Liver (tissue), 9 donors: ENCODE measurements around the gene SLC9A8. TPM values are rescaled to one million over a fixed set of nuclear protein-coding genes. Genes with fewer than 3 reads are reported as not detected.

ENCODE experiments used
- DNase-seq: peaks from one replicate; pipeline ENCODE4 v3.0.0-alpha.2; 2017; ENCODE audit warnings: low spot score
- H3K27ac ChIP-seq, 2 donors: one replicate each; pipeline ENCODE4 v1.7.0; 2013; ENCODE audit warnings: inconsistent platforms in 2 of 2, low read length in 2 of 2, control low read depth in 1 of 2, low read depth in 1 of 2, mild to moderate bottlenecking in 1 of 2
- H3K27me3 ChIP-seq, 4 donors: one replicate each; pipeline versions ENCODE4 v1.6.1 to v1.7.0; 2013; ENCODE audit warnings: low read length in 3 of 4, inconsistent platforms in 1 of 4, mild to moderate bottlenecking in 1 of 4, moderate library complexity in 1 of 4; ENCODE audit not compliant: control insufficient read depth in 4 of 4, insufficient read depth in 4 of 4
- H3K36me3 ChIP-seq, 4 donors: one replicate each; pipeline versions ENCODE4 v1.6.1 to v1.7.0; 2013; ENCODE audit warnings: low read length in 3 of 4, mild to moderate bottlenecking in 3 of 4, low read depth in 1 of 4, moderate library complexity in 1 of 4; ENCODE audit not compliant: control insufficient read depth in 4 of 4, insufficient read depth in 3 of 4
- H3K4me1 ChIP-seq, 4 donors: one replicate each; pipeline versions ENCODE4 v1.6.1 to v1.7.0; 2013; ENCODE audit warnings: low read length in 3 of 4, mild to moderate bottlenecking in 3 of 4, moderate library complexity in 1 of 4; ENCODE audit not compliant: control insufficient read depth in 4 of 4, insufficient read depth in 4 of 4
- H3K4me3 ChIP-seq, 3 donors: one replicate each; pipeline versions ENCODE4 v1.6.1 to v1.7.0; 2013; ENCODE audit warnings: low read length in 3 of 3, control low read depth in 1 of 3, low read depth in 1 of 3, mild to moderate bottlenecking in 1 of 3
- H3K9ac ChIP-seq, 2 donors: one replicate each; pipeline ENCODE4 v1.7.0; 2013; ENCODE audit warnings: low read length in 2 of 2, mild to moderate bottlenecking in 2 of 2, moderate library complexity in 2 of 2, control low read depth in 1 of 2, low read depth in 1 of 2
- H3K9me3 ChIP-seq, 4 donors: one replicate each; pipeline versions ENCODE4 v1.6.1 to v1.7.0; 2013; ENCODE audit warnings: low read length in 3 of 4; ENCODE audit not compliant: control insufficient read depth in 4 of 4
- FOXA1 ChIP-seq: IDR thresholded peaks from 2 replicates; pipeline ENCODE4 v1.6.1; 2016; ENCODE audit warnings: antibody characterized with exemption
- FOXA2 ChIP-seq: IDR thresholded peaks from 2 replicates; pipeline ENCODE4 v1.6.1; 2016; ENCODE audit warnings: antibody characterized with exemption
- GABPA ChIP-seq, 2 donors: IDR thresholded peaks in 1 of 2; conservative IDR thresholded peaks in 1 of 2; 2 replicates each; pipeline ENCODE4 v1.6.1; 2016; ENCODE audit warnings: antibody characterized with exemption in 2 of 2, mild to moderate bottlenecking in 1 of 2, moderate library complexity in 1 of 2
- JUND ChIP-seq, 2 donors: IDR thresholded peaks; 2 replicates each; pipeline ENCODE4 v1.6.1; 2016; ENCODE audit warnings: antibody characterized with exemption in 2 of 2
- RAD21 ChIP-seq, 2 donors: IDR thresholded peaks; 2 replicates each; pipeline ENCODE4 v1.6.1; 2016; ENCODE audit warnings: antibody characterized with exemption in 2 of 2, mild to moderate bottlenecking in 2 of 2
- TAF1 ChIP-seq: conservative IDR thresholded peaks from 2 replicates; pipeline ENCODE4 v1.6.1; 2016; ENCODE audit warnings: antibody characterized with exemption, mild to moderate bottlenecking
- YY1 ChIP-seq: IDR thresholded peaks from 2 replicates; pipeline ENCODE4 v1.6.1; 2016; ENCODE audit warnings: antibody characterized with exemption, mild to moderate bottlenecking
- WGBS: extraction: QIAGEN DNeasy Blood & Tissue Kit; methylation state at CpG from one replicate; pipeline ENCODE4 v1.1.7; 2013; 5-methylcytosine and 5-hydroxymethylcytosine counted together
- polyA plus RNA-seq, 2 donors: library from polyadenylated mRNA; stranded (reverse) in 1 of 2; unstranded in 1 of 2; fragments of 200-250 nt in 1 of 2; fragments of >200 nt in 1 of 2; fragmentation: Nextera tagmentation in 1 of 2; extraction: Ambion mirVana in 1 of 2; gene quantifications; one replicate each; pipeline versions ENCODE4 v1.2.1 to v1.2.3, GENCODE V29; 2013 to 2015
- total RNA-seq, 2 donors: library from RNA; depleted of rRNA; stranded (reverse); fragments of >200 nt; gene quantifications; one replicate each; pipeline ENCODE4 v1.2.3, GENCODE V29; 2014
- TF ChIP-seq, protein P1 (sequence below): IDR thresholded peaks from 2 replicates; pipeline ENCODE4 v1.6.1; 2016; ENCODE audit warnings: antibody characterized with exemption, mild to moderate bottlenecking
- TF ChIP-seq, protein P2 (sequence below): fragments of 150-350 bp; IDR thresholded peaks from 2 replicates; pipeline ENCODE4 v1.5.1; 2017; ENCODE audit warnings: improper control_type of control experiment, low read depth, low read length; ENCODE audit not compliant: missing input control
- TF ChIP-seq, protein P3 (sequence below): IDR thresholded peaks from 2 replicates; pipeline ENCODE4 v1.6.1; 2016; ENCODE audit warnings: antibody characterized with exemption
- TF ChIP-seq, protein P4 (sequence below): IDR thresholded peaks from 2 replicates; pipeline ENCODE4 v1.6.1; 2016; ENCODE audit warnings: antibody characterized with exemption
- TF ChIP-seq, protein P5 (sequence below): IDR thresholded peaks from 2 replicates; pipeline ENCODE4 v1.6.1; 2016; ENCODE audit warnings: antibody characterized with exemption
- donor health status: healthy.
- donor health status: healthy.
- donor health status: healthy.
- donor health status: healthy.
- donor health status: healthy.

SLC9A8 gene
- total and polyA plus RNA-seq, 4 donors, result 4.0 to 9.5 (median 8.6) TPM

DNA sequence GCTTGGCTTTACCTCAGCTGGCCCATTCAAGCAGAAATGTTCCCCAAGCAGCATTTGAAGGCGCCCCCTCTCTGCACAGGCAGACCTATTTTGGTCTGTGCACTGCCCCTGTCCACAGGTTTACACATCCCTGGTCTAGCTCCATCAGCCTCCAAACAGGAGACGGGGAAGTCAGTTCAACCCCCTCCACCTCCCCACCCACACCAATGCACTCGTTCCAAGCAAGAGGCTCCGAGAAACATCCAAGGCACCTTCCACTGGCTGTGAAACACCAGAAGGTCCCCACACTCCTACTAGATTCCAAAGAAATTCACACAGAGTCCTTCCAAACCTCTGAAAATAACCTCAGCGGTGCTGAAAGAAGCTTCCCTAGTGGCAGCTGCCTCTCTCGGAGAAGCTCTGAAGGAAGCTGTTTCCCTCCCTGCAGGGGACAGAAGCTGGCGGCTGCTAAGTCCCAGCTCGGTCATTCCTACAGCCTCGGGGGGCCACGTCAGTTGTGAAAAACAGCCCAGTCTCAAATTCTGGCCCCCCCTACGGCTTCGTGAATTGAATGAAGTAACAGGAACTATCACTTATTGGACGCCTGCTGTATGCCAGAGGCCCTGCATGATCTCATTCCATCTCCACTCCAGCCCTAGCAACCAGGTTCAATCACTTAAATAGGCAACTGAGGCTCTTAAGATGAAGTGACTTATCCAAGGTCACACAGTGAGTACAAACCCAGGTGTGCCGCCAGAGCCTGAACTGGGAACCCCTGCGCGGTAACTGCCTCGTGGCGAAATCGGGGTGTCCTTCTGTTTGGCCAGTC is 101.9 kb downstream of the SLC9A8 start:
- WGBS, result 5% methylated on average over 19 of the region's 19 CpGs
- H3K4me3 ChIP-seq, result peak overlapping the region; percentile 82 to 96 (median 94)
- H3K27me3 ChIP-seq, result no peaks in the 10 kb centered on the region
- H3K9me3 ChIP-seq, result no peaks in the 10 kb centered on the region
- no peak for TF ChIP-seq JUND (IDR thresholded peaks at IDR 0.05)
- TF ChIP-seq RAD21 (IDR thresholded peaks at IDR 0.05), result no peak
- TF ChIP-seq, protein P1, sequence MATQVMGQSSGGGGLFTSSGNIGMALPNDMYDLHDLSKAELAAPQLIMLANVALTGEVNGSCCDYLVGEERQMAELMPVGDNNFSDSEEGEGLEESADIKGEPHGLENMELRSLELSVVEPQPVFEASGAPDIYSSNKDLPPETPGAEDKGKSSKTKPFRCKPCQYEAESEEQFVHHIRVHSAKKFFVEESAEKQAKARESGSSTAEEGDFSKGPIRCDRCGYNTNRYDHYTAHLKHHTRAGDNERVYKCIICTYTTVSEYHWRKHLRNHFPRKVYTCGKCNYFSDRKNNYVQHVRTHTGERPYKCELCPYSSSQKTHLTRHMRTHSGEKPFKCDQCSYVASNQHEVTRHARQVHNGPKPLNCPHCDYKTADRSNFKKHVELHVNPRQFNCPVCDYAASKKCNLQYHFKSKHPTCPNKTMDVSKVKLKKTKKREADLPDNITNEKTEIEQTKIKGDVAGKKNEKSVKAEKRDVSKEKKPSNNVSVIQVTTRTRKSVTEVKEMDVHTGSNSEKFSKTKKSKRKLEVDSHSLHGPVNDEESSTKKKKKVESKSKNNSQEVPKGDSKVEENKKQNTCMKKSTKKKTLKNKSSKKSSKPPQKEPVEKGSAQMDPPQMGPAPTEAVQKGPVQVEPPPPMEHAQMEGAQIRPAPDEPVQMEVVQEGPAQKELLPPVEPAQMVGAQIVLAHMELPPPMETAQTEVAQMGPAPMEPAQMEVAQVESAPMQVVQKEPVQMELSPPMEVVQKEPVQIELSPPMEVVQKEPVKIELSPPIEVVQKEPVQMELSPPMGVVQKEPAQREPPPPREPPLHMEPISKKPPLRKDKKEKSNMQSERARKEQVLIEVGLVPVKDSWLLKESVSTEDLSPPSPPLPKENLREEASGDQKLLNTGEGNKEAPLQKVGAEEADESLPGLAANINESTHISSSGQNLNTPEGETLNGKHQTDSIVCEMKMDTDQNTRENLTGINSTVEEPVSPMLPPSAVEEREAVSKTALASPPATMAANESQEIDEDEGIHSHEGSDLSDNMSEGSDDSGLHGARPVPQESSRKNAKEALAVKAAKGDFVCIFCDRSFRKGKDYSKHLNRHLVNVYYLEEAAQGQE, result no peak
- TF ChIP-seq TAF1, result no peak
- TF ChIP-seq FOXA1, result no peak
- TF ChIP-seq, protein P2, sequence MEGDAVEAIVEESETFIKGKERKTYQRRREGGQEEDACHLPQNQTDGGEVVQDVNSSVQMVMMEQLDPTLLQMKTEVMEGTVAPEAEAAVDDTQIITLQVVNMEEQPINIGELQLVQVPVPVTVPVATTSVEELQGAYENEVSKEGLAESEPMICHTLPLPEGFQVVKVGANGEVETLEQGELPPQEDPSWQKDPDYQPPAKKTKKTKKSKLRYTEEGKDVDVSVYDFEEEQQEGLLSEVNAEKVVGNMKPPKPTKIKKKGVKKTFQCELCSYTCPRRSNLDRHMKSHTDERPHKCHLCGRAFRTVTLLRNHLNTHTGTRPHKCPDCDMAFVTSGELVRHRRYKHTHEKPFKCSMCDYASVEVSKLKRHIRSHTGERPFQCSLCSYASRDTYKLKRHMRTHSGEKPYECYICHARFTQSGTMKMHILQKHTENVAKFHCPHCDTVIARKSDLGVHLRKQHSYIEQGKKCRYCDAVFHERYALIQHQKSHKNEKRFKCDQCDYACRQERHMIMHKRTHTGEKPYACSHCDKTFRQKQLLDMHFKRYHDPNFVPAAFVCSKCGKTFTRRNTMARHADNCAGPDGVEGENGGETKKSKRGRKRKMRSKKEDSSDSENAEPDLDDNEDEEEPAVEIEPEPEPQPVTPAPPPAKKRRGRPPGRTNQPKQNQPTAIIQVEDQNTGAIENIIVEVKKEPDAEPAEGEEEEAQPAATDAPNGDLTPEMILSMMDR, result no peak
- no peak for TF ChIP-seq GABPA (IDR thresholded peaks at IDR 0.05 in 1 of 2, conservative IDR thresholded peaks at IDR 0.05 in 1 of 2)
- no peak for TF ChIP-seq FOXA2
- H3K36me3 ChIP-seq, result no peaks in the 10 kb centered on the region
- H3K9ac ChIP-seq, result peak overlapping the region; percentile 92 to 93
- no peak for DNase-seq
- peaks cover 6 to 46% (median 32%) of the 10 kb centered on the region in 4 donors for H3K4me1 ChIP-seq
- H3K27ac ChIP-seq, result peak overlapping the region; percentile 99 to 100

DNA sequence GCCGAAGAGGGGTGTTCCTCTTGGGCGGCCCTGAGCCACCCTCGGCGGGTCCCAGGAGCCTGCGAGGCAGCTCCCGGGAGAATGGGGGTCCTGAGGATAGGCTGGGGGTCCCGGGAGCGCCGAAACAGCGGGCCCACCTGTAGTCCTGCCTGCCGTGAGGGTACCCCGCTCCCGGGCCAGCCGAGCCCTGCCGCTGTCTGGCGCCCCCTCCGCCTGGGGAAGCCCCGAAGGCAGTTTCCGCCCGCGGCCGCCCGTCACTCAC is 102.4 kb downstream of the SLC9A8 start:
- Histone ChIP-seq H3K4me1 (peaks cover 6 to 41% (median 27%) of the 10 kb centered on the region in 4 donors), H3K27ac (peak overlapping the region; percentile 99 to 100), H3K9ac (peak overlapping the region; percentile 92 to 93), H3K36me3 (no peaks in the 10 kb centered on the region), H3K4me3 (peak overlapping the region; percentile 82 to 96 (median 94)), H3K27me3 (no peaks in the 10 kb centered on the region), H3K9me3 (no peaks in the 10 kb centered on the region)
- DNase-seq, result no peak
- WGBS, result under 1% methylated on average over 23 of the region's 23 CpGs
- TF ChIP-seq JUND (IDR thresholded peaks at IDR 0.05) (no peak), RAD21 (IDR thresholded peaks at IDR 0.05) (no peak), FOXA1 (no peak), TAF1 (no peak), YY1 (no peak), FOXA2 (no peak)
- TF ChIP-seq, protein P2, result no peak
- TF ChIP-seq, protein P3, sequence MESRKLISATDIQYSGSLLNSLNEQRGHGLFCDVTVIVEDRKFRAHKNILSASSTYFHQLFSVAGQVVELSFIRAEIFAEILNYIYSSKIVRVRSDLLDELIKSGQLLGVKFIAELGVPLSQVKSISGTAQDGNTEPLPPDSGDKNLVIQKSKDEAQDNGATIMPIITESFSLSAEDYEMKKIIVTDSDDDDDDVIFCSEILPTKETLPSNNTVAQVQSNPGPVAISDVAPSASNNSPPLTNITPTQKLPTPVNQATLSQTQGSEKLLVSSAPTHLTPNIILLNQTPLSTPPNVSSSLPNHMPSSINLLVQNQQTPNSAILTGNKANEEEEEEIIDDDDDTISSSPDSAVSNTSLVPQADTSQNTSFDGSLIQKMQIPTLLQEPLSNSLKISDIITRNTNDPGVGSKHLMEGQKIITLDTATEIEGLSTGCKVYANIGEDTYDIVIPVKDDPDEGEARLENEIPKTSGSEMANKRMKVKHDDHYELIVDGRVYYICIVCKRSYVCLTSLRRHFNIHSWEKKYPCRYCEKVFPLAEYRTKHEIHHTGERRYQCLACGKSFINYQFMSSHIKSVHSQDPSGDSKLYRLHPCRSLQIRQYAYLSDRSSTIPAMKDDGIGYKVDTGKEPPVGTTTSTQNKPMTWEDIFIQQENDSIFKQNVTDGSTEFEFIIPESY, result no peak
- TF ChIP-seq, protein P4, sequence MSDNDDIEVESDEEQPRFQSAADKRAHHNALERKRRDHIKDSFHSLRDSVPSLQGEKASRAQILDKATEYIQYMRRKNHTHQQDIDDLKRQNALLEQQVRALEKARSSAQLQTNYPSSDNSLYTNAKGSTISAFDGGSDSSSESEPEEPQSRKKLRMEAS, result no peak
- TF ChIP-seq, protein P5, sequence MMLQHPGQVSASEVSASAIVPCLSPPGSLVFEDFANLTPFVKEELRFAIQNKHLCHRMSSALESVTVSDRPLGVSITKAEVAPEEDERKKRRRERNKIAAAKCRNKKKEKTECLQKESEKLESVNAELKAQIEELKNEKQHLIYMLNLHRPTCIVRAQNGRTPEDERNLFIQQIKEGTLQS, result no peak
- TF ChIP-seq, protein P1, result no peak
